22Rv1 (cell line): ENCODE measurements around the gene SLC24A4.

Source experiments
- ZFX ChIP-seq: fragments of 450-650 bp; IDR thresholded peaks from 2 replicates; pipeline ENCODE4 v1.6.1; 2017; ENCODE audit warnings: antibody characterized with exemption, borderline replicate concordance
- TF ChIP-seq, protein P1 (sequence below): fragments of 450-650 bp; IDR thresholded peaks from 2 replicates; pipeline ENCODE4 v1.5.1; 2017; ENCODE audit warnings: mild to moderate bottlenecking

DNA sequence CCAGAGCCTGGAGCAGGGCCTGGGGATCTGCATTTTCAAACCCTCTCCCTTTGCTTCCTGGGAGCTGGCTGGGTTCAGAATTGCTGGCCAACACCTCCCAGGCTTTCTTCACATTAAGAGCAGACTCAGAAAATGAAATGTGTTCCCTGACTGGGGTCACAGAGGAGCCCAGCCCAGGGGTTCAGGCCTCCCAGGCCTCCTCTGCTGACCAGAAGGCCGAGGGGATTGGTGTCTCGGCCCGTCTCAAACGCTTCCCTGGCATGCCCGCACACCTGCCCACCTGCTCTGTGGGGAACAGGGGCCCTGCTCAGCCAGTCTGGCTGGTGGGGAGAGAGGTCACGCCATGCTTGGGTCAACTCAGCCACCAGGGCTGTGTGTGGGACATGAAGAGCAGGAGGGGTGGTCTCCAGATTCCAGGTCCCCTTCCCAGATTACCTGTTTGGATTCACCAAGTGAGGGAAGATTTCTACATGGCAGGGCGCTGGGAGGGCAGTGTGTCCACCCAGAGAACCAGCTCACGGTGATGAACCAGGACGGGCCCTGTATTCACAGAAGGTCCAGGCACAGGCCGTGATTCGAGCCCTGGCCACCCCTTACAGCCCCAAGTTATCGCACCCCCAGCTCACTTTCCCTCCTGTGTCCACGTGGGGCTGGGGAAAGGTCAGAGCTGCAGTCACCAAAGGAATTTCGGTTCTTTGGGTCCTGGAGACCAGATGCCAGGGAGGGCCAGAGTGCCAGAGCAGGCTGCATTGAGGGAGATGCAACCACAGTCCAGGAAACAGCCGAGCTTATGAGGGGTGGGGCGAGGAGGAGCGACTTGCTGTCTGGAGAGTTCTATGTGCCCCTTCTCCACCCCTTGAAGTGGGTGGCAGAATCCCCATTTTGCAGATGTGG lies 135.4 kb downstream of the SLC24A4 start:
- TF ChIP-seq, protein P1, sequence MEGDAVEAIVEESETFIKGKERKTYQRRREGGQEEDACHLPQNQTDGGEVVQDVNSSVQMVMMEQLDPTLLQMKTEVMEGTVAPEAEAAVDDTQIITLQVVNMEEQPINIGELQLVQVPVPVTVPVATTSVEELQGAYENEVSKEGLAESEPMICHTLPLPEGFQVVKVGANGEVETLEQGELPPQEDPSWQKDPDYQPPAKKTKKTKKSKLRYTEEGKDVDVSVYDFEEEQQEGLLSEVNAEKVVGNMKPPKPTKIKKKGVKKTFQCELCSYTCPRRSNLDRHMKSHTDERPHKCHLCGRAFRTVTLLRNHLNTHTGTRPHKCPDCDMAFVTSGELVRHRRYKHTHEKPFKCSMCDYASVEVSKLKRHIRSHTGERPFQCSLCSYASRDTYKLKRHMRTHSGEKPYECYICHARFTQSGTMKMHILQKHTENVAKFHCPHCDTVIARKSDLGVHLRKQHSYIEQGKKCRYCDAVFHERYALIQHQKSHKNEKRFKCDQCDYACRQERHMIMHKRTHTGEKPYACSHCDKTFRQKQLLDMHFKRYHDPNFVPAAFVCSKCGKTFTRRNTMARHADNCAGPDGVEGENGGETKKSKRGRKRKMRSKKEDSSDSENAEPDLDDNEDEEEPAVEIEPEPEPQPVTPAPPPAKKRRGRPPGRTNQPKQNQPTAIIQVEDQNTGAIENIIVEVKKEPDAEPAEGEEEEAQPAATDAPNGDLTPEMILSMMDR, result no peak
- TF ChIP-seq ZFX, result no peak
